T-helper 17 cell (primary cell): ENCODE data around the gene CTSO. TPM values are rescaled to one million over a fixed set of nuclear protein-coding genes. Genes with fewer than 3 reads are reported as not detected.
"Not testable (repeated sequence)": the region's sequence is repeated elsewhere in the genome, so short reads cannot be mapped to it uniquely, and the experiment has no call there.

Experiments
- ATAC-seq: fragments of 150-1000 bp; cut with Tn5 transposase; 2 replicates; pipeline ENCODE4 v1.10.0; 2021; ENCODE audit warnings: mild to moderate bottlenecking, moderate library complexity
- DNase-seq, 3 donors: peaks; one replicate each; pipeline versions ENCODE4 v3.0.0 to v3.0.0-alpha.2; 2020 to 2021
- H3K9me3 ChIP-seq: one replicate; pipeline ENCODE4 v1.7.0; 2013; ENCODE audit warnings: low read length, mild to moderate bottlenecking; ENCODE audit not compliant: control insufficient read depth, poor library complexity, severe bottlenecking
- H3K27ac Mint-ChIP-seq: one replicate; pipeline ENCODE4 v1.8.0; 2022; ENCODE audit warnings: mild to moderate bottlenecking, moderate library complexity, mixed read lengths
- H3K27me3 Mint-ChIP-seq: one replicate; pipeline ENCODE4 v1.8.0; 2022; ENCODE audit warnings: mixed read lengths
- H3K36me3 Mint-ChIP-seq: one replicate; pipeline ENCODE4 v1.8.0; 2022; ENCODE audit warnings: low read depth, mixed read lengths
- H3K4me1 Mint-ChIP-seq: one replicate; pipeline ENCODE4 v1.8.0; 2022; ENCODE audit warnings: mild to moderate bottlenecking, mixed read lengths
- H3K4me3 Mint-ChIP-seq: one replicate; pipeline ENCODE4 v1.8.0; 2022; ENCODE audit warnings: mild to moderate bottlenecking, moderate library complexity, mixed read lengths
- total RNA-seq, 4 donors: library from RNA in 2 of 4; stranded (reverse) in 2 of 4; gene quantifications; one replicate each; pipeline ENCODE4 v1.2.3 and lab custom pipeline; 2022 to 2026

The CTSO gene
- total RNA-seq, 2 donors from 2014 or later = 6.6 to 9.3 TPM

DNA sequence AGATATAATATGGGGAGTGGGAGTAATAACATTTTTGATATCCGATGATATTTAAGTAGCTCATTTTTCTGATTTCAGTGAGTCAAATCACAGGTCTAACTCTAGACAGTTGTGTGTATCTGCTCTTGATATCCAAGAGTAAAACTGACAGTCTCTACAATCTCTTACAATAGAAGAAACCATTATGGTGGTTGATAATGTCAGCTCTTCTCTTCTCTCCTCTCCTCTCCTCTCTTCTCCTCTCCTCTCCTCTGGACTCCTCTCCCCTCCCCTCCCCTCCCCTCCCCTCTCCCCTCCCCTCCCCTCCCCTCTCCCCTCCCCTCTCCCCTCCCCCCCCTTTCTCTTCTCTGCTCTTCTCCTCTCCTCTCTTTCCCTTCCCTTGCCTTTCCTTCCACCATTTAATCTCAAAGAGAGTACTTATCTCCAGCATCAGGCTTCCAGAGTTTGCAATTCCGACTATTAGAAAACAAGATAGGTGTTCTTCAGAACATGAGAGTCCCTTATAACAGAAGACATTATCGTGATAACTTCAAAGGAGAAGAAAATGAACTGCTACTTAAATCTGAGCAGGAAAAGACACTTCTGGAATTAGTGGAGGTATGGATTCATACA is 43.9 kb downstream of the CTSO start:
- peaks cover 19% of the 10 kb centered on the region for H3K27me3 Mint-ChIP-seq
- ATAC-seq (no peak), DNase-seq (no peak)
- H3K4me1 Mint-ChIP-seq = no peaks in the 10 kb centered on the region
- no peak overlapping the region for H3K27ac Mint-ChIP-seq
- H3K4me3 Mint-ChIP-seq = no peak overlapping the region
- no peaks in the 10 kb centered on the region for H3K9me3 ChIP-seq
- H3K36me3 Mint-ChIP-seq = no peaks in the 10 kb centered on the region

DNA sequence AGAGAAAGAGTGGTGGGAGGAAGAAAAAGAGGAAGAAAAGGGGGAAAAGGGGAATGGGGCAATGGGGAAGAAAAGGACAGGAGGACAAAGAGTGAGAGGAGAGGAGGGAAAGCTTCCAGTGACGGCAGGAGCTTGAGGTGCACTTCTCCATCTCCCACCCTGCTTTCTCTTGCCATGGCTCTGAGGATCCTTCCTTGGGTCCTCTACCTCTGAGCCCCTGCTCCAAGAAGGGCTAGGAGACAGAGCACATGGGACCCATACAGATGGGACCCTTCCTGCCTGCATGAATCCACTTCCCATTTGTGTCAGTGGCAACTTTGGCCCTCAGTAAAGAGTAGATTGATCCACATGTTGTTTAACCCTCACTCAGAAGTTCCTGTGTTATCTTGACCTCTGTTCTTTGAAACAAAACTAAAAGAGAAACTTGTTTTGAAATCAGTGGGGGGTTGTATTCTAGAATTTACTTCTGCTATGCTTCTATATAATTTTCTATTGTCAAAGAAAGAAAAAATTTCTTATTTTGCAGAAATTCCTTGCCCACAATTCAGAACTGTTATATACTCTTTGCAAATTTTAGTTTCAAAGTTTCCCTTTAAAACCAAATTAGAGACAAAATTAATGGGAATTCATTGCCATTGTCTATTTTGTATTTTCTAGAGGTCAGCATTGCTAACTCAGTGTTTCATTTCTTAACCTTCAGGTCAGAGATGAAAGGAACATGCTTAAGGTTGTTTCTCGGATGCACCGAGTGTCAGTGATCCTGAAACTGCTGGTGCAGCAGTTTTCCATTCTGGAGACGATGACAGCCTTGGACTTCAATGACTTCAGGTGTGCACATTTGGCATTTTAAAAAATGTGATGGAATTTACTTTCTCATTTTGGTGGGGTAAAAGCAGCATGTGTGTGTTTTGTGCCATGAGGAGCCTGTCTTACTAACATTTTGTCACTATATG is 45.2 kb downstream of the CTSO start:
- no peaks in the 10 kb centered on the region for H3K36me3 Mint-ChIP-seq
- no peak overlapping the region for H3K27ac Mint-ChIP-seq
- no peak overlapping the region for H3K4me3 Mint-ChIP-seq
- H3K27me3 Mint-ChIP-seq = peaks cover 16% of the 10 kb centered on the region
- no peaks in the 10 kb centered on the region for H3K9me3 ChIP-seq
- ATAC-seq (no peak), DNase-seq (no peak)
- no peaks in the 10 kb centered on the region for H3K4me1 Mint-ChIP-seq

DNA sequence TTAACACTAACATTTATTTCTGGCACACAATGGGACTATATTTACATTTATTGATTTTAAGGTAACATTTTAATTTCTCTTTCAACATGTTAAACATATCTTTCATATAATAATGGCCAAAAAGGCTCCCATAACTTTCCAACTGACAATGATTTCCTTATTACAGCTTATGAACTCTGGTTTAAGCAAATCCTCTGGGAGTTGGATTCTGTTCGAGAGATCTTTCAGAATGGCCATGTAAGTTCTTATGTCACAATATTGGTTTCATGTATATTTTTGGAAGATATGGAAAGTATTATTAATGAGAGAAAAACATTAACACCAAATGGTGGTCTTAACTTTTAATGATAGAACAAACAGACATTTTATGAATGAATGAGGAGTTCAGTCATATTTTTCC is 46.1 kb downstream of the CTSO start:
- DNase-seq (no peak), ATAC-seq (no peak)
- no peaks in the 10 kb centered on the region for H3K9me3 ChIP-seq
- Mint-ChIP-seq H3K4me1 (no peaks in the 10 kb centered on the region), H3K27ac (no peak overlapping the region), H3K4me3 (no peak overlapping the region), H3K27me3 (peaks cover 19% of the 10 kb centered on the region), H3K36me3 (no peaks in the 10 kb centered on the region)

DNA sequence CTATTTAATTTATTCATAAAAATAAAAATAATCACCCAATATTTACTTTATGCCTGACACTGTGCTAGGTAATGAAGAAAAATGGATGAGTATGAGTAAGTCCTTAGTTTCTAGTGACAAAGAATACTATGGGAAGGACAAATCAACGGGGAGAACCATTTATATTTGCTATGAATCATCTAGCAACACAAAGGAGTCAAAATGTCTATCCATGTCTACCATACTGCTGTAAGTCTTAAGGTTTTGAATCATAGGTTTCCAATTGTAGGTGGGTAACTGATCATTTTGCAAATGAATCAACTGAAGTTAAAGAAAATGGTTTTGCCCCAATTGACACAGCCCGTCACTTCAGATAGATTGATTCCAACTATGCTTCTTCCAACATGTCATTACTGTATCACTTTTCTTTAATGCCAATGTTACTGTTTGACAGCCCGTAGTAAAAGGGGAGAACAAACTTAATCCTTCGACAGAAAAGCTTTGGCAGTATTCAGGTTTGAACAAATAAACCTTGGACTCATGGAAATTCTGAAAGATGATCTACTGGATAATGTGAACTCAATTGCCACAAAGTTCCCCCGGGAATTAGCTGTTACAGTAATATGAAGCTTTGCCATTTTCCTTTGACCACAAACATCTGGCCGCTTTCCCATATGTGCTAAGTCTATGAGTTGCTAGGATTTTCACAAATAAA is 47.0 kb downstream of the CTSO start:
- H3K4me3 Mint-ChIP-seq = no peak overlapping the region
- H3K27ac Mint-ChIP-seq = no peak overlapping the region
- DNase-seq = no peak
- no peaks in the 10 kb centered on the region for H3K4me1 Mint-ChIP-seq
- H3K9me3 ChIP-seq = no peaks in the 10 kb centered on the region
- ATAC-seq = no peak
- no peaks in the 10 kb centered on the region for H3K36me3 Mint-ChIP-seq
- peaks cover 19% of the 10 kb centered on the region for H3K27me3 Mint-ChIP-seq

DNA sequence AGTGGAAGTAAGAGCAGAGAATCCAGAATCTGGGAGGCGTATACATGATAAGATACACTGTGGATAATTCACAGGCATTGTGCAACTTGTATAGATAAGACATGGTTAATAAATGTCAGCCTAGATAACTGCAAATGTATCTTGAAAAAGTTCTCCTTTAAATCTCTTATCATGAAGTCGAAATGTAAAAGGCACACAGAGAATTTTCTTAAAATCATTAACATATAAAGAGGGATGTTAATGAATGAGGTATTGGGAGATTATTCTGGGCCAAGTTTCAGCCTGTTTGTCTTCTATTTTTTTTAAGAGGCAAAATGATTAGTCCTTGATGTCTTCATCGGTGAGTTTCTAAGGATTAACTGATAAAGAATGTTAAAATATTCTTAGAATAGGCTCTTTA is 49.3 kb downstream of the CTSO start:
- no peak overlapping the region for H3K4me3 Mint-ChIP-seq
- DNase-seq (no peak), ATAC-seq (no peak)
- H3K27me3 Mint-ChIP-seq = peaks cover 15% of the 10 kb centered on the region
- no peaks in the 10 kb centered on the region for H3K9me3 ChIP-seq
- no peaks in the 10 kb centered on the region for H3K36me3 Mint-ChIP-seq
- H3K4me1 Mint-ChIP-seq = no peaks in the 10 kb centered on the region
- no peak overlapping the region for H3K27ac Mint-ChIP-seq

DNA sequence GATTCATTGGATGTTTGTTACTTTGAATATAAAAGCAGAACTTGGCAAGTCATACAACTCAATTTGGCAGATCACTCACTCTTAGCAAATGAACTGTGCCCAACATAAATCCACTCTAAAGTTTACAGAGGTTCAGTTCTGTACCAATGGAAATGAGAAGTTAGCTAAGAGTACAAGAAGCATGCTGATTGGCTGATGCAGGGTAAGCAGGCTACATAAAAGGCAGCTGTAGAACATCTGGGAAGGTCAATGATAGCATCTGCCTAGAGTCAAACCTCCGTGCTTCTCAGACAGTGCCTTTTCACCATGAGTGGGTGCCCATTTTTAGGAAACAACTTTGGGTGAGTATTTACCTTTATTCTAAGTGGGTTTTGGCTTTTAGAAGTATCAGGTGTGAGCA is 50.2 kb downstream of the CTSO start, which contains the start of gene TDO2:
TDO2 (plus strand) TSS at position 244 of the 400 bp plus-strand sequence; CDS start at position 307, 63 bp downstream.
- no peaks in the 10 kb centered on the region for H3K36me3 Mint-ChIP-seq
- H3K4me3 Mint-ChIP-seq = no peak within 1 kb of the TSS
- DNase-seq = no peak
- no peaks in the 10 kb centered on the region for H3K9me3 ChIP-seq
- peaks cover 13% of the 10 kb centered on the region for H3K27me3 Mint-ChIP-seq
- no peak for ATAC-seq
- H3K27ac Mint-ChIP-seq = no peak within 1 kb of the TSS
- no peaks in the 10 kb centered on the region for H3K4me1 Mint-ChIP-seq

DNA sequence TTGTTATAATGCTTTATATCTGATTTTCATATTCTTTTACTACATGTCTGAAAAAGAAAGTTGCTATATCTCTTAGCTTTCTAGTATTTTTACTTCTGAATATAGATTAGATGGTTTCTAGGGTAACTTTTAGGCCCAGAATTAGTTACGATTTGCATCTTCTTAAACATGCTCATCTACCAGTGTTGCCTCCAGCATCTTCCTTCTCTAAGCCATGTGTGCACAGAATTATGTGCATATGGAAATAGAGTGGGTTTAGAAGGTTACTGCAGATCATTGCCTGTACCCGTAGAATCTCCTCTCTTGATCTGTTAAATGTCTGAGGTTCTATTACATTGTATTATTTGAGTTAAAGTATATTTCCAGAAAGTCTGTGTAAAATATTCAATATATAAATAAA is 52.7 kb downstream of the CTSO start:
- no peaks in the 10 kb centered on the region for H3K9me3 ChIP-seq
- H3K4me3 Mint-ChIP-seq = no peak overlapping the region
- no peaks in the 10 kb centered on the region for H3K36me3 Mint-ChIP-seq
- ATAC-seq = no peak
- no peak overlapping the region for H3K27ac Mint-ChIP-seq
- peaks cover 5% of the 10 kb centered on the region for H3K27me3 Mint-ChIP-seq
- H3K4me1 Mint-ChIP-seq = no peaks in the 10 kb centered on the region
- no peak for DNase-seq

DNA sequence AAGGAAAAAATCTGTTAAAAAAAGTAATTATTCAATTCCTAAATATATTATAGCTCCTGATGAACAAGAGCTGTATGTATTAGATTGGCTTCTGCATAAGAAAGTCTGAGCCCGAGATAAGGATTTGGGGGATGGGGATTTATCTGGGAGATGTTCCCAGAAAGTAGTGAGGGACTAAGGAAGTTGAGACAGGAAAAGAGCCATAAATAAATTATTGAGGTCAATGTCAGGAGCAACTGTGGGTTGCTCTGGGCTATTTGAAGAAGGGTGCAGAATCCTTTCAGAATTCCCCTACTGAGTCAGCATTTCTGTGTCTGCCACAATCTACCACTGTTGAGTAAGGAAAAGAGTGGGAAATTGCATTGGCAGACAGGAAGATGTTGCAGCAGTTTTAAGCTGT is 53.3 kb downstream of the CTSO start:
- DNase-seq (no peak), ATAC-seq (no peak)
- Mint-ChIP-seq H3K4me3 (no peak overlapping the region), H3K27ac (no peak overlapping the region), H3K36me3 (no peaks in the 10 kb centered on the region), H3K4me1 (no peaks in the 10 kb centered on the region), H3K27me3 (peaks cover 5% of the 10 kb centered on the region)
- no peaks in the 10 kb centered on the region for H3K9me3 ChIP-seq

DNA sequence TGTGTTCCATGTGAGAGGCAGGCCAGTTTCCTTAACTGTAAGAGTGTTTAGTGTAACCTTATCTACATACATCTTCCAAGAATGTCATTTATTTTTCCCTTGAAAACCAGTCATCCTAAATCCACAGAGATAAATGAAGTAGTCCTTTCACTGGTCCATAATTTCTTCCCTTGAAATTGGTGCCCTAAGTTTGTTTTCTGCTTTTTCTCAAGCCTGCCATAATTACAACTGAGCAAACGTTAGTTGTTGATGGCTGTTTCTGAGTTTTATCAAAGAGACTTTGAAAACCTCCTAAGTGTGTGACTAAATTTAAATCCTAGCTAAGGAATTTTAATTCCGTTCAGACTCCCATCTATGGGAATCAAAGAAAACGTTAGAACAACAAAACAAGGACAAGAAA is 53.8 kb downstream of the CTSO start:
- Mint-ChIP-seq H3K4me3 (no peak overlapping the region), H3K27me3 (peaks cover 5% of the 10 kb centered on the region), H3K27ac (no peak overlapping the region), H3K4me1 (no peaks in the 10 kb centered on the region), H3K36me3 (no peaks in the 10 kb centered on the region)
- ATAC-seq = no peak
- no peaks in the 10 kb centered on the region for H3K9me3 ChIP-seq
- no peak for DNase-seq

DNA sequence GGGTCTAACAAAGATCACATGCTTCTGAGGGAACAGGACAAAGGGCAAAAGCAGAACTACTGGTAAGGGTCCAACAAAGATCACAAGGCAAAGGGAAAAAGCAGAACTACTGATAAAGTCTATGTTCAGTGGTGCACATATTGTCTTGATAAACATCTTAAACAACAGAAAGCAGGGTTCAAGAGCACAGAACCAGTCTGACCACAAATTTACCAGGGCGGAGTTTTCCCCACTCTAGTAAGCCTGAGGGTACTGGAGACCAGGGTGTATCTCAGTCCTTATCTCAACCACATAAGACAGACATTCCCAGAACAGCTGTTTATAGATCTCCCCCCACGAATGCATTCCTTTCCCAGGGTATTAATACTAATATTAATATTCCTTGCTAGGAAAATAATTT is 55.3 kb downstream of the CTSO start:
- not testable (repeated sequence) for H3K27ac Mint-ChIP-seq, H3K4me3 Mint-ChIP-seq, ATAC-seq, DNase-seq, H3K4me1 Mint-ChIP-seq, H3K36me3 Mint-ChIP-seq, H3K9me3 ChIP-seq, H3K27me3 Mint-ChIP-seq

DNA sequence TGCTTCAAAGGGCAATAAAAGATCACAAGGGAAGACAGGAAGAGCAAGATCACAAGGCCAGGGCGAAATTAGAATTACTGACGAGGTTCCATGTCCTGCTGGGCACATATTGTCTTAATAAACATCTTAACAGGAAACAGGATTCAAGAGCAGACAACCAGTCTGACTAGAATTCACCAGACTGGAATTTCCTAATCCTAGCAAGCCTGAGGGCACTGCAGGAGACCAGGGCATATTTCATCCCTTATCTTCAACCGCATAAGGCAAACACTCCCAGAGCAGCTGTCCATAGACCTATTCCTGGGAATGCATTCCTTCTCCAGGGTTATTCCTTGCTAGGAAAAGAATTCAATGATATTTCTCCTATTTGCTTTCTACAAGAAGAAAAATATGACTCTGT is 62.6 kb downstream of the CTSO start:
- Mint-ChIP-seq H3K4me3 (no peak overlapping the region), H3K4me1 (no peaks in the 10 kb centered on the region), H3K27me3 (peaks cover 20% of the 10 kb centered on the region), H3K27ac (no peak overlapping the region), H3K36me3 (peaks cover 2% of the 10 kb centered on the region)
- H3K9me3 ChIP-seq = no peaks in the 10 kb centered on the region
- ATAC-seq = no peak
- no peak for DNase-seq

DNA sequence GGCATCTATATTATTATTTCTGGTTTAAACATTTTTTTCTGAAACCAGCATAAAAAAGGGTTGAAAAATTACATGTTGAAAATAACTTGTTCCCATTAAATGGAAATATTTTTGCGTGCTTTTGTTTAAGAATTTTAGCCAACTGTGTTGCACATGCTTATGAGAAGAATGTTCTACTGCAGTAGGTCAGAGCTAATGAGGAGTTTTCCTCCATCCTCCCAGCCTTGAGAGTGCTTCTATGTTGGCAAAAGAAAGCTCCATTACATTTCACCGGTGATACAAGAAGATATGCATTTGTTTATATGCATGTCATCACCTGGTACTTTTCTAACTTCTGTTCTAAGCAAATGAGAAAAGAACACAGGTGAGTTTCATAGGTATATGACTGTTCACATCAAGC is 63.7 kb downstream of the CTSO start:
- Mint-ChIP-seq H3K27ac (no peak overlapping the region), H3K4me1 (no peaks in the 10 kb centered on the region), H3K36me3 (peaks cover 2% of the 10 kb centered on the region), H3K4me3 (no peak overlapping the region), H3K27me3 (peaks cover 20% of the 10 kb centered on the region)
- no peak for DNase-seq
- H3K9me3 ChIP-seq = no peaks in the 10 kb centered on the region
- ATAC-seq = no peak

DNA sequence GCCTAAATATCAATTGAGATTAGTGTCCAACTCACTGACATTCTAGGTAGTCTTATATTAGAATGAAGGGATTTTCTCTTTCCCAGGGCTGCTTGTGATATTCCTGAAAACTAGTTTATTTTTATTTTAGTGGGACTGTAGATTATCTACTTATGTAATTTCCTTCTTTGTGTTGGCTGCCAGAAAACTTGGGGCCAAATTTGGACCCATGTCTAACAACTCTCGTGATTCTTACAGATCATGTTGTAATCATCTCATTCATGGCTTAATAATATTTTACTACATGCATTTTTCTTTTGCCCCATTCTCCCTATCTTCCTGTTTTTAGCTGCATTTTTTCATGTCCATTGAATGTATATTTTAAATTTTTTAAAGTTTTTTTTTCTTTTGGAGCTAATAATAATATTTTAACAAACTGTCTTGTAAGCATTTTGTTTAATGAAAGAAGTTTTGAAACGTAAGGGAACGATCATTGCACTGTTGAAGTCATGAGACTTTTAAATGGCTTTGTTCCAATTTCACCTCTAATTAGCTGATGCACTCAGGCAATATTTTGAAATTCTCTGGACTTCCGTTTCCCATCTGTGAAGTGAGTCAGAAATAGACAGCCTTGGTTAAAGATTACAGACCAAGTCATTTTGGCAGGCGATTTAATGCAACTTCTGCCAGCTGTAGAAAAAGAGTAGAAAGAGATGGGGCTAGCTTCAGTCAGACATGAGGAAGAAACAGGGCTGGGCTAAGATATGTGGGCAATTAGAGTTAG is 64.5 kb downstream of the CTSO start:
- no peak overlapping the region for H3K4me3 Mint-ChIP-seq
- no peak overlapping the region for H3K27ac Mint-ChIP-seq
- peaks cover 20% of the 10 kb centered on the region for H3K27me3 Mint-ChIP-seq
- H3K36me3 Mint-ChIP-seq = peaks cover 2% of the 10 kb centered on the region
- H3K9me3 ChIP-seq = no peaks in the 10 kb centered on the region
- no peak for ATAC-seq
- no peaks in the 10 kb centered on the region for H3K4me1 Mint-ChIP-seq
- no peak for DNase-seq
